Breast epithelium (tissue), 4 donors: ENCODE data around the gene CST3. TPM values are rescaled to one million over a fixed set of nuclear protein-coding genes. Genes with fewer than 3 reads are reported as not detected.

Experiments used
- DNase-seq, 2 donors: peaks; one replicate each; pipeline ENCODE4 v3.0.0-alpha.2; 2019; ENCODE audit warnings: low spot score in 2 of 2
- H3K27ac ChIP-seq, 2 donors: fragments of 200-600 bp; sonication (generic) in 1 of 2; one replicate each; pipeline ENCODE4 v1.5.1; 2016 to 2019; ENCODE audit warnings: mild to moderate bottlenecking in 1 of 2
- H3K27me3 ChIP-seq, 2 donors: fragments of 200-600 bp; sonication (generic) in 1 of 2; one replicate each; pipeline versions ENCODE4 v1.5.1 to v1.6.0; 2017 to 2019; ENCODE audit warnings: control low read depth in 1 of 2, mild to moderate bottlenecking in 1 of 2
- H3K36me3 ChIP-seq: fragments of 200-600 bp; one replicate; pipeline ENCODE4 v1.5.1; 2019
- H3K4me1 ChIP-seq, 2 donors: fragments of 200-600 bp; sonication (generic); one replicate each; pipeline ENCODE4 v1.5.1; 2016 to 2019; ENCODE audit warnings: control low read depth in 1 of 2
- H3K4me3 ChIP-seq, 3 donors: fragments of 200-600 bp; sonication (generic); 1 replicate in 2 of 3; 2 replicates in 1 of 3; pipeline ENCODE4 v1.5.1; 2016 to 2019; ENCODE audit warnings: mild to moderate bottlenecking in 3 of 3, moderate library complexity in 2 of 3
- H3K9me3 ChIP-seq, 2 donors: fragments of 200-600 bp; sonication (generic) in 1 of 2; one replicate each; pipeline ENCODE4 v1.5.1; 2016 to 2019; ENCODE audit warnings: control low read depth in 1 of 2
- POLR2A ChIP-seq: fragments of 450-650 bp; IDR thresholded peaks from one replicate; pipeline ENCODE4 v1.6.1; 2016; ENCODE audit warnings: antibody characterized with exemption, mild to moderate bottlenecking, moderate library complexity
- POLR2AphosphoS5 ChIP-seq, 3 donors: sonication (generic); formaldehyde crosslinking; IDR thresholded peaks; one replicate each; pipeline ENCODE4 v1.6.1; 2017; ENCODE audit warnings: antibody characterized with exemption in 3 of 3
- intact Hi-C: fragments of 100-400 bp; cut with DNase I; formaldehyde crosslinking; loops from one replicate; pipeline ENCODE4 v1.15.1; 2023; ENCODE audit warnings: low total_unique reads
- total RNA-seq, 3 donors: library from RNA; depleted of rRNA; stranded (reverse); fragments of >200 nt; gene quantifications; one replicate each; pipeline ENCODE4 v1.1.0, GENCODE V29; 2016
- TF ChIP-seq, protein P1 (sequence below), 3 donors: fragments of 450-650 bp; IDR thresholded peaks; one replicate each; pipeline ENCODE4 v1.5.1; 2016 to 2017; ENCODE audit warnings: antibody characterized with exemption in 3 of 3, mild to moderate bottlenecking in 3 of 3, moderate library complexity in 3 of 3

The CST3 gene
- total RNA-seq, 3 donors from 2014 or later: 498 to 1,982 (median 699) TPM

DNA sequence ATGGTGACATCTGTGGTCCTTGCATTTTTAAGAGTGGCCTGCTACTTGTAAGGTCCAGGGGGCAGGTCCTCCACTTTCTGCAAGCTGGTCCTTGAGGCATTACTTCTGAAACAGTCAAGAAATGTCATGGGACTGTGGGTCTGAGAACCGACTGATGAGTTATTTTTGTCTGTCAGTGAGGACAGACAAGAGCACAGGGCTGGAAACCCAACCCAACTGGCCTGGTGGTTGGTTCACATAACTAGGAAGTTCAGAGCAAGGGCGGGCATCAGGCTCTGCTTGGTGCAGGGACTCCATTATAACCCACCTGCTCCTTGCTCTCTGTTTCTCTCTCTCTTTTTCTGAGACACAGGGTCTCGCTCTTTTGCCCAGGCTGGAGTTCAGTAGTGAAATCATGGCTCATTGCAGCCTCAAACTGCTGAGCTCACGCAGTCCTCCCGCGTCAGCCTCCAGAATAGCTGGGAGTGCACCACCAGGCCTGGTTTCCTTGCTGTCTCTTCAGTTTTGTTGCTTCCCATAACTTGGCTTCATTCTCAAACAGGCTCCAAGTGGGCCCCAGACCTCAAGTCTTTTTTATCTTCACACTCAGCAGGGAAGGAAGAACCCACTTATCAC lies 9.2 kb downstream of the CST3 start:
- intact Hi-C loops: loop anchor here (2.0 kb wide), 1 partner anchor 56 kb away; no protein-coding TSS in a partner anchor
- TF ChIP-seq, protein P1, sequence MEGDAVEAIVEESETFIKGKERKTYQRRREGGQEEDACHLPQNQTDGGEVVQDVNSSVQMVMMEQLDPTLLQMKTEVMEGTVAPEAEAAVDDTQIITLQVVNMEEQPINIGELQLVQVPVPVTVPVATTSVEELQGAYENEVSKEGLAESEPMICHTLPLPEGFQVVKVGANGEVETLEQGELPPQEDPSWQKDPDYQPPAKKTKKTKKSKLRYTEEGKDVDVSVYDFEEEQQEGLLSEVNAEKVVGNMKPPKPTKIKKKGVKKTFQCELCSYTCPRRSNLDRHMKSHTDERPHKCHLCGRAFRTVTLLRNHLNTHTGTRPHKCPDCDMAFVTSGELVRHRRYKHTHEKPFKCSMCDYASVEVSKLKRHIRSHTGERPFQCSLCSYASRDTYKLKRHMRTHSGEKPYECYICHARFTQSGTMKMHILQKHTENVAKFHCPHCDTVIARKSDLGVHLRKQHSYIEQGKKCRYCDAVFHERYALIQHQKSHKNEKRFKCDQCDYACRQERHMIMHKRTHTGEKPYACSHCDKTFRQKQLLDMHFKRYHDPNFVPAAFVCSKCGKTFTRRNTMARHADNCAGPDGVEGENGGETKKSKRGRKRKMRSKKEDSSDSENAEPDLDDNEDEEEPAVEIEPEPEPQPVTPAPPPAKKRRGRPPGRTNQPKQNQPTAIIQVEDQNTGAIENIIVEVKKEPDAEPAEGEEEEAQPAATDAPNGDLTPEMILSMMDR (IDR thresholded peaks at IDR 0.05): no peak
- TF ChIP-seq POLR2A (no peak), POLR2AphosphoS5 (IDR thresholded peaks at IDR 0.05) (no peak)
- H3K9me3 ChIP-seq: no peaks in the 10 kb centered on the region

DNA sequence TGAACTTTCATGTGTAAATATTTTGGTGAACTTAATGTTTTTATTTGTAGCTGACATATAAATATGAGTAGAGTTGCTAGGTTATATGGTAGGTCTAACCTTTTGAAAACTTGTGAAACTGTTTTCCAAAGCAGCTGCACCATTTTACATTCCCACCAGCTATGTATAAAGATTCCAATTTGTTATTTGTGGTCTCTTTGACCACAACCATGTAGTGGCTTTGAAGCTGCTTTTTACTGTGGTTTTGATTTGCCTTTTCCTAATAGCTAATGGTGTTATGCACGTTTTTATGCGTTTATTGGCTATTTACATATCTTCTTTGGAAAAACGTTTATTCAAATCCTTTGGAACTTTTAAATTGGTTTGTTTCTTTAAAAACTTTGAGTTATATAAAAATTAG lies 10.3 kb downstream of the CST3 start:
- no peak overlapping the region for H3K27ac ChIP-seq
- TF ChIP-seq, protein P1 (IDR thresholded peaks at IDR 0.05): no peak
- no peak for TF ChIP-seq POLR2AphosphoS5 (IDR thresholded peaks at IDR 0.05)
- no peak for TF ChIP-seq POLR2A
- DNase-seq: no peak
- H3K4me1 ChIP-seq: peaks cover 0 to 4% of the 10 kb centered on the region in 2 donors
- H3K27me3 ChIP-seq: no peaks in the 10 kb centered on the region
- intact Hi-C loops: no loop called here
- H3K9me3 ChIP-seq: no peaks in the 10 kb centered on the region
- H3K4me3 ChIP-seq: no peak overlapping the region
- H3K36me3 ChIP-seq: no peaks in the 10 kb centered on the region

More for the DNA sequence above, 9.2 kb downstream of the CST3 start:
- Histone ChIP-seq H3K27me3 (no peaks in the 10 kb centered on the region), H3K36me3 (no peaks in the 10 kb centered on the region), H3K27ac (peak overlapping the region; percentile 54 to 57), H3K4me1 (peaks cover 0 to 4% of the 10 kb centered on the region in 2 donors), H3K4me3 (no peak overlapping the region)
- no peak for DNase-seq

DNA sequence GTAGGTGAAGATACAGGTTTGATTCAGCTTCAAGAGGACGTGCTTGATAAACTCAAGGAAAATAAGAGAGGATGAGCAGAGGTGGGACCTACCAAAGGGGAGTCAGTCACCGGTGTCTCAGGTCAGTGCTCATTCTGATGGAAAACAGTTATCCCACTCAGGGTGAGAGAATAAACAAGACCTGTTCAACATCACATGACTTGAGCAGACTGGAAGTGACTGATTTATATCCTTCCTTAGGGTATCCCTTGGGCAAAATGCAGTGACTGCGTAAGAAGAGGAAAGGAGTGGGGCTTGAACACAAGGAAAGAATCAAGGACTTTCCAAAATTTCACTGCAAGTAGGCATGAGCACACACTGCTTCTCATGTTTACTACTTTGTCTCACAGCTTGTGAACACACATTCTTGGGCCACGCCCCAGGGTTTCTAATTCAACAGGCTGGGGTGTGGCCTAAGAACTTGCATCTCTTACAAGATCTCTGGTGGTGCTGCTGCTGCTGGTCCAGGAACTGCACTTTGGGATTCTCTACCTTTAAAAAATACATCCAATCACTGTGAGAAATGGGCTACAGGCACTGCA lies 11.6 kb downstream of the CST3 start:
- intact Hi-C loops: no loop called here
- TF ChIP-seq POLR2AphosphoS5 (IDR thresholded peaks at IDR 0.05): no peak
- H3K4me1 ChIP-seq: peaks cover 0 to 4% of the 10 kb centered on the region in 2 donors
- H3K9me3 ChIP-seq: no peaks in the 10 kb centered on the region
- DNase-seq: no peak
- no peak overlapping the region for H3K4me3 ChIP-seq
- no peak overlapping the region for H3K27ac ChIP-seq
- H3K27me3 ChIP-seq: no peaks in the 10 kb centered on the region
- H3K36me3 ChIP-seq: no peaks in the 10 kb centered on the region

DNA sequence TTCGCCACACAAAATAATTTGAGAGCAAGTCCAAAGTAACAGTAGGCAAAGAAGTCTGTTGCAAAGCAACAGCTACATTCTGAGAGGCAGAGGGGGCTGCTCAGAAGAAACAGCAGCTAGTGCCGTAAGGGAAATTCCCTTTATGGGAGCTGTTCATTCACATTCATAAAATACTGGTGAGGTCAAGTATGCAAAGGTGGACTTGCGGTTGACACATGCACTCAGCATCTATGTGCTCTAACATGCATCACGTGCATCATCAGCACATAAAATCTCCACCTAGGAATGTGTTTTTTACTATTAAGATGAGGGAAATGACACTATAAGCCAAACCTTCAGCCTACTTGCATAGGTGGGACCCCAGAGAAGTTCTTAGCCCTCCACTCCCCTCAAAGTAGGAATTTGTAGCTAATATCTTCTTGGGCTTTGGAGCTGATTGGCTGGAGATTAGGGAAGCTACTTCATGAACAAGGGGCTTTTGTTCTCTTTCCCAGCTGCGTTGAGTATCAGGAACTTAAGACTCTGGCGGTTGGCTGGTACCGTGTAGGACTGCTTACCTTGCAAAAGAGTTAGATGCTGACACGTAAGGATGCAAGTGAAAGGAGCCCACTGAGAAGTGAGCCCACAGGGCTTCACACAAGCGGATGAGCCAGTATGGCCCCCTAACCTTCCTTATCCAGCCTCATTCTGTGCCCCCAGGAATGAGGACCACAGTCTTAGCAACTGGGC lies 12.4 kb downstream of the CST3 start:
- H3K27me3 ChIP-seq: no peaks in the 10 kb centered on the region
- no peak overlapping the region for H3K27ac ChIP-seq
- peaks cover 0 to 4% of the 10 kb centered on the region in 2 donors for H3K4me1 ChIP-seq
- no peaks in the 10 kb centered on the region for H3K9me3 ChIP-seq
- no peak for DNase-seq
- no peaks in the 10 kb centered on the region for H3K36me3 ChIP-seq
- intact Hi-C loops: no loop called here
- TF ChIP-seq POLR2A (no peak), POLR2AphosphoS5 (IDR thresholded peaks at IDR 0.05) (no peak)
- TF ChIP-seq, protein P1 (IDR thresholded peaks at IDR 0.05): no peak
- H3K4me3 ChIP-seq: no peak overlapping the region

DNA sequence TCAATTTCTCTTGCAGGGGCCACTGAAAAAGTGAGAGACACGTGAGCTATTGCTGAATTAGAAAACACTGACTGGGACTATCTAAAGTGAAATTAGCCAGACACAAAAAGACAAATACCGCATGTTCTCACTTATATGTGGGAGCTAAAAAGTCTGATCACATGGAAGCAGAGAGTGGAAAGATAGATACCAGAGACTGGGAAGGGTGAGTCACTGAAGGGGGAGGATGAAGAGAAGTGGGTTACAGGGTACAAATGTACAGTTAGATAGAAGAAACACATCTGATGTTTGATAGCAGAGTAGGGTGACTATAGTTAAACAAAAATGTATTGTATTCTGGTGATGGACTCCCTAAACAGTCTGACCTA lies 13.4 kb downstream of the CST3 start:
- H3K27ac ChIP-seq: peak overlapping the region; percentile 80 to 82
- no peaks in the 10 kb centered on the region for H3K27me3 ChIP-seq
- H3K36me3 ChIP-seq: no peaks in the 10 kb centered on the region
- no peaks in the 10 kb centered on the region for H3K9me3 ChIP-seq
- DNase-seq: no peak
- TF ChIP-seq POLR2AphosphoS5 (IDR thresholded peaks at IDR 0.05): no peak
- TF ChIP-seq, protein P1 (IDR thresholded peaks at IDR 0.05): no peak
- TF ChIP-seq POLR2A: no peak
- intact Hi-C loops: no loop called here
- peaks cover 0 to 4% of the 10 kb centered on the region in 2 donors for H3K4me1 ChIP-seq
- H3K4me3 ChIP-seq: no peak overlapping the region
